HFF-Myc (cell line): Measurements from ENCODE around the gene CDH23.

Source experiments
- DNase-seq: peaks from one replicate; pipeline ENCODE4 v3.0.0-alpha.2; 2011; ENCODE audit warnings: low read depth; ENCODE audit errors: extremely low read depth
- H3K4me3 ChIP-seq: replicated peaks from 2 replicates; pipeline ENCODE4 v1.5.1; 2011; ENCODE audit warnings: low read depth, mild to moderate bottlenecking, control low read depth, low read length
- CTCF ChIP-seq: IDR thresholded peaks from 2 replicates; pipeline ENCODE4 v1.5.1; 2012; ENCODE audit warnings: mild to moderate bottlenecking, low read depth, low read length, control low read depth; ENCODE audit errors: missing control alignments

CDH23 gene

DNA sequence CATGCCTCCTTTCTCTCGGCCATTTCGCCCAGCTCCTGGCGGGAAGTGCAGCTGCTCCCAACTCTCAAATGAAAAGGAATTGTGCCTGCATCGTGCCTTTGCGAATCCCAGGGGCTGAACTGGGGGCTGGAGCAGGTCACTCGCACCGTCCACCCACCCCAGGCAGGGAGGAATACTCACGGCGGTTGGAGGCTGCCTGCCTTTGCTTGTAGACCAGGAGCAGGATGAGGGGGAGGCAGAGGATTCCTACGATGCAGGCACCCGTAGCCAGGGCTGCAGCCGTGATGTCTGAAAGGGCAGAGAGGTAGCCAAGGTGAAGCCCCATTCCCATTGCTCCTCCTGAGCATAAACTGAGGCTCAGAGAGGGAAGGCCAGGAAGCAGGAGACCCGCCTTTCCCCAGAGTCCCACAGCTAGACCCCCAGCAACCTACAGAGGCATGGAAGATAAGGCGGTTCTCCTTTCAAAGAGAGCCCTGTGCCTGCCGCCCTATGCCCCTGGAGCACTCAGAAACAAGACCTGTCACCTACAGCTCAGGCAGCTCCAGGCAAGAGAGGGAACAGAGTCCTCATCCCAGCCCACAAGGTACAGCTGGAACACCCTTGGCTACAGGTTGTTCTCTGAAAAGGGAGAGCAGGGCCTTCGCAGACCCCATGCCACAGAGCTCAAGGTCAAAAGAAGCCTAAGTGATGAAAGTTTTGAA, 358.6 kb downstream of the CDH23 start:
- no peak overlapping the region for H3K4me3 ChIP-seq
- no peak for DNase-seq
- TF ChIP-seq CTCF: no peak

- no peak overlapping the region for H3K4me3 ChIP-seq
- no peak for TF ChIP-seq CTCF
- DNase-seq: no peak
These were observed 359.8 kb downstream of the CDH23 start for GRCh38 chr10:71756311-71757191.

- H3K4me3 ChIP-seq: no peak overlapping the region
- TF ChIP-seq CTCF: no peak
- DNase-seq: no peak
These were observed 360.7 kb downstream of the CDH23 start for GRCh38 chr10:71757399-71757922.

DNA sequence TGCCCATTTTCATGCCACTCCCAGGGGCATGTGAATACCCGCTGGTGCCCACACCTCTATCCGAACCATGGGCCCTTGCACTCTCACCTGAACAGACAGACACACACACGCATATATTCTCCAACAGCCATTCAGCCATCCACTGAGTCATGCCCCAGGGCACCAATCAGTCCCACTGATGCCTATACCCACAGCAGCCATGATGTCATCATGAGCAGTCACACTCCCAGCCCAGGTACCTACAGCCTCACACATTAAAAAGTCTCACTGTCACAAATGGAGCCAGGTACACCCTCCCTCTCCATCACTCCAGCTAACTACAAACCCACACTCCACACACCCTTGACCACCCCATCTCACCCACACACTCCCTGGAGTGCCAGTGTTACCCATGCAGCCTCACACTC, 364.4 kb downstream of the CDH23 start:
- no peak overlapping the region for H3K4me3 ChIP-seq
- DNase-seq: no peak
- no peak for TF ChIP-seq CTCF

DNA sequence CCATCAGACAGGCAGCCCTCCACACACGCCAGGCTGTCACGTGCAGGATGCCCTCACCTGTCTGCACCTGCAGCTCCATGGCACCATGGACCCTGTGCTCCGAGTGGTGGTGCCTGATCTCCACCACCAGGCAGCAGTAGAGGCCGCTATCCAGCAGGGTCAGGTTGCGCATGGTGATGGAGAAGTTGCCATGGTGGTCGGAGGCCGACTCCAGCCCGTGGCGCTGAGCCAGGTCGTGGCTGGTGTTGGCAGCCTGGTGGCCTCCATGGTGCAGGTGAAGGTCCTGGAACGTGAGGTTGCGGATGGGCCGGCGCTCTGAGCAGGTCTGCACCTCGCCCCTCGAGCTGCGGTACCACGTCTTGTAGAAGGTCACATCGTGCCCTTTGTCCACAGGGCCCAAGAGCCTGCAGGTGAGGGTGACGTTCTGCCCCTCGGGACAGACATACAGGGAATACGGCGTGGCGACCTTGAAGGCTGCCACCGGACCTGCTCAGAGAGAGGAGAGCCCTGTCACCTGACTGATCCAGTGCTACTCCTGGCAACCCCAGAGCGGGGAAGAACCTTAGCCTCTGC, 364.9 kb downstream of the CDH23 start:
- H3K4me3 ChIP-seq: no peak overlapping the region
- no peak for TF ChIP-seq CTCF
- DNase-seq: no peak

GRCh38 chr10:71762324-71762723, 365.6 kb downstream of the CDH23 start:
- no peak for TF ChIP-seq CTCF
- no peak overlapping the region for H3K4me3 ChIP-seq
- no peak for DNase-seq
